Hepatocyte (in vitro differentiated cells): ENCODE measurements around the gene DIRAS1. TPM values are rescaled to one million over a fixed set of nuclear protein-coding genes. Genes with fewer than 3 reads are reported as not detected.

Experiments
- DNase-seq: peaks from one replicate; pipeline ENCODE4 v3.0.0-alpha.2; 2016; ENCODE audit warnings: low spot score
- H2AFZ ChIP-seq: fragments of 200-600 bp; sonication (generic); 2 replicates; pipeline ENCODE4 v1.6.0; 2016; ENCODE audit warnings: antibody characterized with exemption, mild to moderate bottlenecking
- H3K27ac ChIP-seq: fragments of 200-600 bp; sonication (generic); 2 replicates; pipeline ENCODE4 v1.5.1; 2016; ENCODE audit warnings: mild to moderate bottlenecking
- H3K27me3 ChIP-seq: fragments of 200-600 bp; sonication (generic); 2 replicates; pipeline ENCODE4 v1.6.1; 2016
- H3K36me3 ChIP-seq: fragments of 200-600 bp; sonication (generic); replicated peaks from 2 replicates; pipeline ENCODE4 v1.5.1; 2016; ENCODE audit warnings: low read depth; ENCODE audit not compliant: insufficient read depth
- H3K4me1 ChIP-seq: fragments of 200-600 bp; sonication (generic); 2 replicates; pipeline ENCODE4 v1.5.1; 2016; ENCODE audit warnings: mild to moderate bottlenecking, moderate library complexity; ENCODE audit not compliant: insufficient read depth
- H3K4me2 ChIP-seq: fragments of 200-600 bp; sonication (generic); 2 replicates; pipeline ENCODE4 v1.6.0; 2016
- H3K4me3 ChIP-seq: fragments of 200-600 bp; sonication (generic); 2 replicates; pipeline ENCODE4 v1.5.1; 2016; ENCODE audit warnings: mild to moderate bottlenecking
- H3K79me2 ChIP-seq: fragments of 200-600 bp; sonication (generic); 2 replicates; pipeline ENCODE4 v1.6.0; 2017; ENCODE audit warnings: mild to moderate bottlenecking
- H3K9me2 ChIP-seq: fragments of 200-600 bp; sonication (generic); replicated peaks from 2 replicates; pipeline ENCODE4 v1.6.0; 2017; ENCODE audit warnings: mild to moderate bottlenecking; ENCODE audit not compliant: insufficient read depth
- H3K9me3 ChIP-seq: fragments of 200-600 bp; sonication (generic); 2 replicates; pipeline ENCODE4 v1.5.1; 2016; ENCODE audit warnings: low read depth, mild to moderate bottlenecking
- H4K20me1 ChIP-seq: fragments of 200-600 bp; sonication (generic); 2 replicates; pipeline ENCODE4 v1.6.0; 2016; ENCODE audit warnings: mild to moderate bottlenecking; ENCODE audit not compliant: insufficient read depth, poor library complexity, severe bottlenecking
- EZH2 ChIP-seq: fragments of 200-600 bp; sonication (generic); IDR thresholded peaks from 2 replicates; pipeline ENCODE4 v1.6.1; 2016; ENCODE audit warnings: antibody characterized with exemption, mild to moderate bottlenecking, borderline replicate concordance
- EZH2phosphoT487 ChIP-seq: fragments of 200-600 bp; sonication (generic); IDR thresholded peaks from one replicate; pipeline ENCODE4 v1.6.1; 2018; ENCODE audit warnings: antibody characterized with exemption, mild to moderate bottlenecking, low read depth, moderate library complexity; ENCODE audit not compliant: unreplicated experiment, severe bottlenecking
- WGBS: methylation state at CpG from one replicate; pipeline ENCODE4 v1.1.6; 2016; ENCODE audit warnings: low lambda C conversion rate; ENCODE audit errors: missing lambda C conversion rate; 5-methylcytosine and 5-hydroxymethylcytosine counted together
- polyA plus RNA-seq: library from polyadenylated mRNA; unstranded; fragments of >200 nt; fragmentation: Nextera tagmentation; extraction: Ambion mirVana; gene quantifications from 2 replicates; pipeline ENCODE4 v1.2.1, GENCODE V29; 2016
- total RNA-seq: library from RNA; depleted of rRNA; stranded (reverse); fragments of >200 nt; gene quantifications from 2 replicates; pipeline ENCODE4 v1.2.3, GENCODE V29; 2014
- TF ChIP-seq, protein P1 (sequence below): fragments of 200-600 bp; sonication (generic); IDR thresholded peaks from 2 replicates; pipeline ENCODE4 v1.5.1; 2016; ENCODE audit warnings: antibody characterized with exemption, mild to moderate bottlenecking; ENCODE audit not compliant: poor library complexity

Gene DIRAS1
- total and polyA plus RNA-seq, 2 experiments from 2014 or later: 1.5 to 2.4 TPM

DNA sequence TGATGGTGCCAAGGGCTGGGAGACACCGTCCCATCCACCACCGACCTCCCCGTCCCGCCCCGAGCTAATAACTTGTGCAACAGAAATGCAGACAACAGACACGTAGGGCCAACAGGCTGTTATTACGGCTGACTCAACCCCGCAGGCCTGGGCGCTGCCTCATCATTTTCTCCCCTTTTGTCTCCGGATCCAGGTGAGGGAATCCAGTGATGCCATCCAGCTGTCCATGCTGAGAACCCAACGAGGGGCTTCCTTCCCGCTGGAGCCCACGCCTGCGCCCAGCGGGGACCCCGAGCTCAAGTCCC is 6.4 kb upstream of the DIRAS1 start:
- Histone ChIP-seq H3K27me3 (peaks cover 20% of the 10 kb centered on the region), H3K4me2 (no peak overlapping the region), H3K4me1 (no peaks in the 10 kb centered on the region), H3K9me2 (no peaks in the 10 kb centered on the region), H4K20me1 (no peaks in the 10 kb centered on the region), H3K9me3 (no peaks in the 10 kb centered on the region), H3K36me3 (no peaks in the 10 kb centered on the region), H3K79me2 (no peaks in the 10 kb centered on the region), H3K4me3 (no peak overlapping the region), H2AFZ (no peak overlapping the region), H3K27ac (no peak overlapping the region)
- WGBS: 72% methylated on average over 16 of the region's 16 CpGs
- no peak for DNase-seq
- TF ChIP-seq, protein P1, sequence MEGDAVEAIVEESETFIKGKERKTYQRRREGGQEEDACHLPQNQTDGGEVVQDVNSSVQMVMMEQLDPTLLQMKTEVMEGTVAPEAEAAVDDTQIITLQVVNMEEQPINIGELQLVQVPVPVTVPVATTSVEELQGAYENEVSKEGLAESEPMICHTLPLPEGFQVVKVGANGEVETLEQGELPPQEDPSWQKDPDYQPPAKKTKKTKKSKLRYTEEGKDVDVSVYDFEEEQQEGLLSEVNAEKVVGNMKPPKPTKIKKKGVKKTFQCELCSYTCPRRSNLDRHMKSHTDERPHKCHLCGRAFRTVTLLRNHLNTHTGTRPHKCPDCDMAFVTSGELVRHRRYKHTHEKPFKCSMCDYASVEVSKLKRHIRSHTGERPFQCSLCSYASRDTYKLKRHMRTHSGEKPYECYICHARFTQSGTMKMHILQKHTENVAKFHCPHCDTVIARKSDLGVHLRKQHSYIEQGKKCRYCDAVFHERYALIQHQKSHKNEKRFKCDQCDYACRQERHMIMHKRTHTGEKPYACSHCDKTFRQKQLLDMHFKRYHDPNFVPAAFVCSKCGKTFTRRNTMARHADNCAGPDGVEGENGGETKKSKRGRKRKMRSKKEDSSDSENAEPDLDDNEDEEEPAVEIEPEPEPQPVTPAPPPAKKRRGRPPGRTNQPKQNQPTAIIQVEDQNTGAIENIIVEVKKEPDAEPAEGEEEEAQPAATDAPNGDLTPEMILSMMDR: no peak
- TF ChIP-seq EZH2phosphoT487 (no peak), EZH2 (no peak)

DNA sequence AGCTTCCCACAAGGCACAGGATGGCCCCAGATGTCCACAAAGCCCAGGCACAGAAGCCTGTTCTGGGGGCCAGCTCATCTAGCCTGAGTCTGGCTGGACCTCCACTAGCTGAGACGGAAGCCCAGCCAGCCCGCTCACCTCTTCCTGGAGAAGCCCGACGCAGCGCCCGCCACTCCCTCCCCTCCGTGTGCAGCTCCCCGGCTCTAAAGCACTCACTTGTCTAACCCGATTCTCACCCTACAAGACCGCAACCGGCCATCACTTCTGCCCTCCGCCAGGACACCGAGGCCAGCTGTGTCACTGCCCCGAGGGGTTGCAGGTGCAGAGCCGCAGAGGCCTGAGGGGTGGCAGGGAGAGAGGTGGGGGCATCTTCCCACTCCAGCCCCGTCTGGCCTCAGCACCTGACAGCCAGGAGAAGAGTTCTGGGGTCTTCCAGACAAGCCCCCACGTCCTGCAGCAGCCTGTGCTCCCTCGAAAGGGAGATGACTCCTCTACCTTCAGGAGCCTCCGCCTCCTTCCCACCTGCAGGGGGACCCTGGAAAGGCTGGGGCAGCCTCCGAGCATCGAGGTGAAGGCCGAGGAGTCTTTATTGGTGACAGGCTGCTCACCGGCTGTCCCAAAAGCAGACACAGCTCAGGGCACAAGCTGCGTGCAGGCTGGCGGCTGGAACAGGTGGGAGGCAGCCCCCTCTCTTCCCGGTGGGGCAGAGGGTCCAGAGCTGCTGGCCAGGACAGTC is 5.9 kb upstream of the DIRAS1 start:
- 43% methylated on average over 25 of the region's 26 CpGs for WGBS
- Histone ChIP-seq H3K9me2 (no peaks in the 10 kb centered on the region), H3K79me2 (no peaks in the 10 kb centered on the region), H3K4me2 (no peak overlapping the region), H4K20me1 (no peaks in the 10 kb centered on the region), H3K9me3 (no peaks in the 10 kb centered on the region), H3K4me3 (no peak overlapping the region), H3K27me3 (peaks cover 25% of the 10 kb centered on the region), H2AFZ (no peak overlapping the region), H3K27ac (no peak overlapping the region), H3K36me3 (no peaks in the 10 kb centered on the region), H3K4me1 (no peaks in the 10 kb centered on the region)
- no peak for DNase-seq
- no peak for TF ChIP-seq EZH2phosphoT487
- TF ChIP-seq EZH2: no peak
- TF ChIP-seq, protein P1: no peak

DNA sequence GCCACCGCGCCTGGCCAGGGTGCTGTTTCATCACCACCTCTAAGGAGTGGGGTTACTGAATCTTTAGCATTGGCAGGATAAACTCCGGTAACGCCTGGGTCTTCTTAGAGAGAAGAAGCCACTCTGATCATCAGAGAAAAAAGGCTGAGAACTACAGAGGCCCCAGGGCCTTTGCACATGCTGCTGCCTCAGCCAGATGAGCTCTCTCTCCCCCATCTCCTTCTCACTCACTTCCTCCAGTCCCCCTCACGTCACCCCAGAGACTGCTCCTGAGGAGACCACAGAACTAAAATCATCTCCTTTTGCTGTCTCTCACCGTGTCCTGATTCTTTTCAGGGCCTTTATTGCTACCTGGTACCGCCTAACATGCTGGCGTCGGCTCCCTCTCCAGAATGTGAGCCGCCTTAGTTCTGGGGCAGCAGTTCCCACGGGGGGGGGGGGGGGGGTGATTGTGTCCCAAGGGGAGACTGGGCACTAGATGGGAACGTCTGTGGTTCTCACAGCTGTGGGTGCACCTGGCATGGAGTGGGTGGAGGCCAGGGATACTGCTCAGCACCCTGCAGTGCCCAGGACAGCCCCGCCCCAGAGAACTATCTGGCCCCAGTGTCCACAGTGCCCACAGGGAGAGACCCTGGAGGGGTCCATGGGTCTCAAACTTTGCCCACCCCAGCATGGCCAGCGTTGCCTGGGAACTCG is 5.1 kb upstream of the DIRAS1 start:
- no peaks in the 10 kb centered on the region for H4K20me1 ChIP-seq
- no peak overlapping the region for H3K4me2 ChIP-seq
- H3K4me1 ChIP-seq: no peaks in the 10 kb centered on the region
- no peak for DNase-seq
- 88% methylated on average over 13 of the region's 15 CpGs for WGBS
- no peaks in the 10 kb centered on the region for H3K79me2 ChIP-seq
- H3K27ac ChIP-seq: no peak overlapping the region
- H3K27me3 ChIP-seq: peaks cover 31% of the 10 kb centered on the region
- H3K9me2 ChIP-seq: no peaks in the 10 kb centered on the region
- H3K36me3 ChIP-seq: no peaks in the 10 kb centered on the region
- no peak overlapping the region for H3K4me3 ChIP-seq
- no peak for TF ChIP-seq EZH2phosphoT487
- no peak for TF ChIP-seq EZH2
- TF ChIP-seq, protein P1: no peak
- no peak overlapping the region for H2AFZ ChIP-seq
- no peaks in the 10 kb centered on the region for H3K9me3 ChIP-seq
